NOMO-1 treated with DMSO at 0.1 percent for 48 hours (cell line): ENCODE data around the gene TMEM178B.
"Not testable (repeated sequence)": the region's sequence is repeated elsewhere in the genome, so short reads cannot be mapped to it uniquely, and the experiment has no call there.

Experiments
- DNase-seq: peaks from one replicate; lab custom pipeline; 2025; ENCODE audit not compliant: unreplicated experiment; lab: John Stamatoyannopoulos, UW

Gene TMEM178B

GRCh38 chr7:141302617-141303016, 228.8 kb downstream of the TMEM178B start:
- DNase-seq, result no peak

GRCh38 chr7:141304291-141304690, 230.4 kb downstream of the TMEM178B start:
- peak; percentile 14 for DNase-seq

GRCh38 chr7:141306081-141306480, 232.2 kb downstream of the TMEM178B start:
- DNase-seq, result no peak

GRCh38 chr7:141312395-141312794, 238.5 kb downstream of the TMEM178B start:
- no peak for DNase-seq

GRCh38 chr7:141312828-141313521, 239.1 kb downstream of the TMEM178B start:
- DNase-seq, result no peak

- no peak for DNase-seq
Observed at GRCh38 chr7:141313896-141314295, 240.0 kb downstream of the TMEM178B start.

- no peak for DNase-seq
Observed at GRCh38 chr7:141317033-141317585, 243.2 kb downstream of the TMEM178B start.

GRCh38 chr7:141320287-141320686, 246.4 kb downstream of the TMEM178B start:
- no peak for DNase-seq

GRCh38 chr7:141322383-141322782, 248.5 kb downstream of the TMEM178B start:
- DNase-seq, result no peak

GRCh38 chr7:141323826-141324225, 250.0 kb downstream of the TMEM178B start:
- no peak for DNase-seq

GRCh38 chr7:141324870-141325269, 251.0 kb downstream of the TMEM178B start:
- no peak for DNase-seq

GRCh38 chr7:141325275-141325674, 251.4 kb downstream of the TMEM178B start:
- DNase-seq, result no peak

GRCh38 chr7:141328290-141328689, 254.4 kb downstream of the TMEM178B start:
- no peak for DNase-seq

- not testable (repeated sequence) for DNase-seq
Observed at GRCh38 chr7:141330285-141330684, 256.4 kb downstream of the TMEM178B start.

- no peak for DNase-seq
Observed at GRCh38 chr7:141333459-141333858, 259.6 kb downstream of the TMEM178B start.

GRCh38 chr7:141335164-141335563, 261.3 kb downstream of the TMEM178B start:
- DNase-seq, result no peak

- no peak for DNase-seq
Observed at GRCh38 chr7:141339603-141340002, 265.7 kb downstream of the TMEM178B start.

GRCh38 chr7:141340991-141341390, 267.1 kb downstream of the TMEM178B start:
- no peak for DNase-seq

- no peak for DNase-seq
Observed at GRCh38 chr7:141342621-141343408, 269.0 kb downstream of the TMEM178B start.

- DNase-seq, result no peak
Observed at GRCh38 chr7:141344153-141344935, 270.5 kb downstream of the TMEM178B start.

- no peak for DNase-seq
Observed at GRCh38 chr7:141348728-141349127, 274.9 kb downstream of the TMEM178B start.
